Erythroblast (primary cell): Measurements from ENCODE around the gene PSMB7.

Experiments
- GATA1 ChIP-seq: IDR thresholded peaks from 2 replicates; pipeline ENCODE4 v1.6.1; 2011; ENCODE audit warnings: low read depth, mild to moderate bottlenecking, control low read depth, low read length, moderate library complexity
- POLR2A ChIP-seq: IDR thresholded peaks from 2 replicates; pipeline ENCODE4 v1.6.1; 2011; ENCODE audit warnings: mild to moderate bottlenecking, low read length

DNA sequence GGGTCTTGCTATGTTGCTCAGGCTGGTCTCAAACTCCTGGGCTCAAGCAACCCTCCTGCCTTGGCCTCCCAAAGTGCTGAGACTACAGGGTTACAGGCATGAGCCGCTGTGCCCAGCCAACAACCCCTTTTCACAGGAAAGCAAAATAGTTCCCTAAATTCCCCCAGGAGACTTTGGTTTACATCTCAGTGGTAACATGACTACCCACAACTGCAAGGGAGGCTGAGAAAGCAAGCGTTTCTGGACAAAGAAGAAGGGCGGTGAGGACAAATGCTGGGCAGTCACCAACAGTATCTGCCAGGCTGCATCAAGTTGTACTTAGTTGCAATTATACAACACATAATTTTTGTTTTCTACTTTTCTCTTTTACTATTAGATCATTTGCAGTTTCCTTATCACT is 27.6 kb upstream of the PSMB7 start:
- TF ChIP-seq POLR2A, result no peak
- no peak for TF ChIP-seq GATA1
